Testis (tissue), 3 donors: ENCODE data around the gene PBX2. TPM values are rescaled to one million over a fixed set of nuclear protein-coding genes. Genes with fewer than 3 reads are reported as not detected.
"Not testable (repeated sequence)": the region's sequence is repeated elsewhere in the genome, so short reads cannot be mapped to it uniquely, and the experiment has no call there.

Experiments used
- DNase-seq: peaks from one replicate; pipeline ENCODE4 v3.0.0-alpha.2; 2019
- H3K27ac ChIP-seq, 2 donors: fragments of 200-600 bp; sonication (generic); one replicate each; pipeline ENCODE4 v1.5.1; 2019
- H3K27me3 ChIP-seq: fragments of 200-600 bp; sonication (generic); one replicate; pipeline ENCODE4 v1.5.1; 2019
- H3K36me3 ChIP-seq: fragments of 200-600 bp; sonication (generic); one replicate; pipeline ENCODE4 v1.5.1; 2017; ENCODE audit warnings: low read depth; ENCODE audit errors: missing control alignments
- H3K4me1 ChIP-seq: fragments of 200-600 bp; sonication (generic); one replicate; pipeline ENCODE4 v1.5.1; 2019
- H3K4me3 ChIP-seq, 2 donors: fragments of 200-600 bp; sonication (generic); one replicate each; pipeline ENCODE4 v1.5.1; 2017 to 2019
- H3K9me3 ChIP-seq: fragments of 200-600 bp; sonication (generic); one replicate; pipeline ENCODE4 v1.5.1; 2017
- POLR2A ChIP-seq: fragments of 450-650 bp; IDR thresholded peaks from one replicate; pipeline ENCODE4 v1.6.1; 2017; ENCODE audit warnings: antibody characterized with exemption, mild to moderate bottlenecking, moderate library complexity
- WGBS, 2 donors: methylation state at CpG; one replicate each; pipeline ENCODE4 v1.1.5; 2018; 5-methylcytosine and 5-hydroxymethylcytosine counted together
- intact Hi-C: fragments of 100-400 bp; cut with DNase I; formaldehyde crosslinking; loops from one replicate; pipeline ENCODE4 v1.15.1; 2023; ENCODE audit warnings: low total_unique reads
- polyA plus RNA-seq: library from polyadenylated mRNA; stranded (reverse); fragments of 350-450 nt; fragmentation: Illumina TruSeq; extraction: RNeasy Lipid Tissue Mini Kit (QIAGEN cat#74804); gene quantifications from one replicate; pipeline ENCODE4 v1.2.3, GENCODE V29; 2014; ENCODE audit warnings: low read depth, low replicate concordance; ENCODE audit not compliant: insufficient read depth
- total RNA-seq, 2 donors: library from RNA; depleted of rRNA; stranded (reverse); fragments of >200 nt; gene quantifications; one replicate each; pipeline ENCODE4 v1.2.3, GENCODE V29; 2016
- TF ChIP-seq, protein P1 (sequence below), 3 experiments: fragments of 450-650 bp in 2 of 3; fragments of 200-600 bp in 1 of 3; sonication (generic) in 1 of 3; IDR thresholded peaks; one replicate each; pipeline ENCODE4 v1.5.1; 2016 to 2019; ENCODE audit warnings: antibody characterized with exemption in 3 of 3, mild to moderate bottlenecking in 2 of 3, moderate library complexity in 1 of 3

The PBX2 gene
- total and polyA plus RNA-seq, 3 donors from 2014 or later: 65.0 to 111 (median 97.9) TPM

DNA sequence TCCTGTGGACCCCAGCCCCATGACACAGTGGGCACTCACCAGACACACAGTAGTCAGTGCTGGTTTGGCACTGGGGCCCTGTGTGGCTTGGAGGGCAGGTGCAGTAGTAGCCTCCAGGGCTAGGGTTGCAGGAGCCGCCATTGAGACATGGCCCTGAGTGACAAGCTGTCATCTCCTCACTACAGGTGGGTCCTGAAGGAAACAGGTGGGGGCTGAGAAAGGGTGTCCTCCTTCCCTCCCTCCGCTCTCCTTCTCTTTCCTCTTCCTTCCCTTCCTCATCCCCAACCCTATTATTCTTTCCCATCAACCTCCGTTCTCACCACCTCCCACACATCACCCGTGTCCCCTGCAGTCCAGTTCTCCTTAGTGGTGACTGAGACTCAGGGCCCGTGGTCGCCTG, 23.6 kb upstream of the PBX2 start:
- TF ChIP-seq, protein P1, sequence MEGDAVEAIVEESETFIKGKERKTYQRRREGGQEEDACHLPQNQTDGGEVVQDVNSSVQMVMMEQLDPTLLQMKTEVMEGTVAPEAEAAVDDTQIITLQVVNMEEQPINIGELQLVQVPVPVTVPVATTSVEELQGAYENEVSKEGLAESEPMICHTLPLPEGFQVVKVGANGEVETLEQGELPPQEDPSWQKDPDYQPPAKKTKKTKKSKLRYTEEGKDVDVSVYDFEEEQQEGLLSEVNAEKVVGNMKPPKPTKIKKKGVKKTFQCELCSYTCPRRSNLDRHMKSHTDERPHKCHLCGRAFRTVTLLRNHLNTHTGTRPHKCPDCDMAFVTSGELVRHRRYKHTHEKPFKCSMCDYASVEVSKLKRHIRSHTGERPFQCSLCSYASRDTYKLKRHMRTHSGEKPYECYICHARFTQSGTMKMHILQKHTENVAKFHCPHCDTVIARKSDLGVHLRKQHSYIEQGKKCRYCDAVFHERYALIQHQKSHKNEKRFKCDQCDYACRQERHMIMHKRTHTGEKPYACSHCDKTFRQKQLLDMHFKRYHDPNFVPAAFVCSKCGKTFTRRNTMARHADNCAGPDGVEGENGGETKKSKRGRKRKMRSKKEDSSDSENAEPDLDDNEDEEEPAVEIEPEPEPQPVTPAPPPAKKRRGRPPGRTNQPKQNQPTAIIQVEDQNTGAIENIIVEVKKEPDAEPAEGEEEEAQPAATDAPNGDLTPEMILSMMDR (IDR thresholded peaks at IDR 0.05): no peak
- no peak for TF ChIP-seq POLR2A
- no peak overlapping the region for H3K27ac ChIP-seq
- intact Hi-C loops: no loop called here
- 86 to 88% methylated on average over 6 of the region's 6 CpGs for WGBS, 2 donors
- H3K27me3 ChIP-seq: no peaks in the 10 kb centered on the region
- H3K36me3 ChIP-seq: no peaks in the 10 kb centered on the region
- no peak for DNase-seq
- H3K9me3 ChIP-seq: no peaks in the 10 kb centered on the region
- no peak overlapping the region for H3K4me3 ChIP-seq
- H3K4me1 ChIP-seq: no peaks in the 10 kb centered on the region

DNA sequence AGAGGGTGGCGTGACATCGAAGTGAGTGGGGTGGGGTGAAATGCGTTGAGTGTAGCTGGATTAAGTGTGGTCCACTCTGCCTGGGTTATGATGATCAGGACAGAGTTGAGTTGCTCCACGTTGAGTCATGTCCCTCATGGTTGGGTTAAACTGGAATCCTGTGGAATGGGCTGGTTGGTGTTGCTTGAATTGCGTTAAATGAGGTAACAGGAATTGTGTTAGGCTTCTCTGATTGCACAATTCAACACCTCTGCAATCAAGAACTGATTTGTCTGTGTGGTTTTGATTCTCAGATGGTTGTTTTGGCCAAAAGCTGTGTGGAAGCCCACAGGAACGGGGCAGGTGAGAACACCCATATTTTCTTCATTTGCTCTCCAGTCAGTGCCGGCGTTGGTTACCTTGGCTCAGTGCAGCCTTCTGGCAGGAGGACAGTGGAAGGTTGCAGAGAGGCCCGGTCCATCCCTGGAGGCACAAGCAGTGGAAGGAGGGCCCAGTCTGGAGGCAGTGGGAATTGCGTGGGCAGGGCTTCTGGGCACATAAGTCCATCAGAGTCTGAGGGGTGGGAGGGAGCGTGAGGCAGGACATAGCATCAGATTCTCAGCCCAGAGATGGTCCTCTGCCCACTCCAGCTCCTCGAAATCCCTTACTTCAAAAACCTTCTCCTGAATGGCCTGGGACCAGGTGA, 22.2 kb upstream of the PBX2 start:
- intact Hi-C loops: no loop called here

DNA sequence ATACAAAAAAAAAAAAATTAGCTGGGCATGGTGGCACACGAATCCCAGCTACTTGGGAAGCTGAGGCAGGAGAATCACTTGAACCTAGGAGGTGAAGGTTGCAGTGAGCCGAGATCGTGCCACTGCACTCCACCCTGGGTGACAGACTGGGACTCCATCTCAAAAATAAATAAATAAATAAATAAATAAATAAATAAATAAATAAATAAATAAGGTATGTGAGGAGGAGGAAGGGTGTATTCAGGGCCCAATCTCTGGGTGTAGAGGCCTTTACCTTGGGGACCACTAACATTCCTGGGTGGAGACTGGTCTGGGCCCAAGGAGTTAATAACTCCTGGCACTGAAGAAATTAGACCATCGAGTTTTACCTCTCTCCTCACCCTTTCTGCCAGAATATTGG, 21.4 kb upstream of the PBX2 start:
- H3K4me1 ChIP-seq, intact Hi-C loops, H3K9me3 ChIP-seq, H3K27me3 ChIP-seq, DNase-seq, H3K27ac ChIP-seq, H3K36me3 ChIP-seq, H3K4me3 ChIP-seq: not testable (repeated sequence)
- WGBS, 2 donors: 88 to 94% methylated on average over 4 of the region's 4 CpGs

More for the DNA sequence above, 22.2 kb upstream of the PBX2 start:
- WGBS, 2 donors: 87 to 88% methylated on average over 11 to 12 of the region's 12 CpGs
- Histone ChIP-seq H3K36me3 (no peaks in the 10 kb centered on the region), H3K9me3 (no peaks in the 10 kb centered on the region), H3K4me1 (no peaks in the 10 kb centered on the region), H3K4me3 (no peak overlapping the region), H3K27ac (no peak overlapping the region), H3K27me3 (no peaks in the 10 kb centered on the region)
- no peak for DNase-seq
- TF ChIP-seq, protein P1 (IDR thresholded peaks at IDR 0.05): no peak
- TF ChIP-seq POLR2A: no peak

DNA sequence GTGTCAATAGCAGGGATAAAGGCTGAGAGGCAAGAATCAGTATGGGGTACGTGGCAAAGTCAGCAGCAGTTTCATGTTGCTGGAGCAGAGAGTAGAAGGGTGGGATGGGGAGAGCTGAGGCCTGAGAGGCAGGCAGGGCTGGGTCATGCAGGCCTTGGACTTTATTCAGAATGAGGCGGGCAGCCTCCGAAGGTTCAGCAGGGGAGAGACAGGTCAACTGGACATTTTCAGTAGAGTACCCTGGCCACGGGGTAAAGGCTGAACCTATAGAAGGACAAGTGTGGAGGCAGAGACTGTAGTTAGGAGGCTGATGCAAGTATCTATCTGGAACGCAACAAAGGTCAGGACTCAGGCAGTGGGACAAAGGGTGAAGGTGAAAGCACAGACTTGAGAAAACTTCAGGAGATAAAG, 20.2 kb upstream of the PBX2 start:
- Histone ChIP-seq H3K36me3 (no peaks in the 10 kb centered on the region), H3K27ac (no peak overlapping the region), H3K27me3 (no peaks in the 10 kb centered on the region), H3K4me1 (no peaks in the 10 kb centered on the region), H3K9me3 (no peaks in the 10 kb centered on the region), H3K4me3 (no peak overlapping the region)
- DNase-seq: no peak
- WGBS, 2 donors: 84 to 88% methylated on average over 5 of the region's 5 CpGs
- TF ChIP-seq, protein P1 (IDR thresholded peaks at IDR 0.05): no peak
- no peak for TF ChIP-seq POLR2A
- intact Hi-C loops: no loop called here

DNA sequence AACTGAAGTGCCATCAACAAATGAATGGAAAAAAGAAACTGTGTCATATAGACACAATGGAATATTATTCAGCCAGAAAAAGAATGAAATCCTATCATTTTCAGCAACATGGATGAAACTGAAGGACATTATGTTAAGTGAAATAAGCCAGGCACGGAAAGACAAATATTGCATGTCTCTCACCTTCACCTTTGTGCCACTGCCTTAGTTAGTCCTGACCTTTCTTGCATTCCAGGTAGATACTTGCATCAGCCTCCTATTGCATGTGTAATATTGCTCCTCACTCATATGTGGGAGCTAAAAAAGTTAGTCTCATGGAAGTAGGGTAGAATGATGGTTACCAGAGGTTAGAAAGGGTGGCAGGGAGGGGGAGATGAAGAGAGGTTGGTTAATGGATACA, 19.0 kb upstream of the PBX2 start:
- Histone ChIP-seq H3K4me3 (no peak overlapping the region), H3K36me3 (no peaks in the 10 kb centered on the region), H3K9me3 (no peaks in the 10 kb centered on the region), H3K27me3 (no peaks in the 10 kb centered on the region), H3K27ac (no peak overlapping the region), H3K4me1 (no peaks in the 10 kb centered on the region)
- intact Hi-C loops: no loop called here
- 78 to 96% methylated on average over 1 of the region's 1 CpG for WGBS, 2 donors
- DNase-seq: no peak
- no peak for TF ChIP-seq POLR2A
- TF ChIP-seq, protein P1 (IDR thresholded peaks at IDR 0.05): no peak
